Ishikawa (cell line): Measurements from ENCODE around the gene CEP68.

Experiments used
- CEBPB ChIP-seq: IDR thresholded peaks from 2 replicates; pipeline ENCODE4 v1.6.1; 2012
- CREB1 ChIP-seq: IDR thresholded peaks from 2 replicates; pipeline ENCODE4 v1.6.1; 2012; ENCODE audit warnings: low read depth
- EGR1 ChIP-seq: IDR thresholded peaks from 2 replicates; pipeline ENCODE4 v1.6.1; 2012
- EP300 ChIP-seq: IDR thresholded peaks from 2 replicates; pipeline ENCODE4 v1.6.1; 2012; ENCODE audit warnings: borderline replicate concordance
- FOXM1 ChIP-seq: IDR thresholded peaks from 2 replicates; pipeline ENCODE4 v1.6.1; 2012; ENCODE audit warnings: low read depth, borderline replicate concordance
- NFIC ChIP-seq: IDR thresholded peaks from 2 replicates; pipeline ENCODE4 v1.6.1; 2012
- RAD21 ChIP-seq: IDR thresholded peaks from 2 replicates; pipeline ENCODE4 v1.6.1; 2012; ENCODE audit warnings: low read depth
- TAF1 ChIP-seq: IDR thresholded peaks from 2 replicates; pipeline ENCODE4 v1.6.1; 2012; ENCODE audit warnings: low read depth, mild to moderate bottlenecking
- TEAD4 ChIP-seq: IDR thresholded peaks from 2 replicates; pipeline ENCODE4 v1.6.1; 2012
- YY1 ChIP-seq: IDR thresholded peaks from 2 replicates; pipeline ENCODE4 v1.6.1; 2012; ENCODE audit warnings: low read depth
- ZBTB7A ChIP-seq: IDR thresholded peaks from 2 replicates; pipeline ENCODE4 v1.6.1; 2012; ENCODE audit warnings: low read depth
- TF ChIP-seq, protein P1 (sequence below): IDR thresholded peaks from 2 replicates; pipeline ENCODE4 v1.6.1; 2012; ENCODE audit warnings: low read depth, mild to moderate bottlenecking
- TF ChIP-seq, protein P2 (sequence below): IDR thresholded peaks from 2 replicates; pipeline ENCODE4 v1.6.1; 2012
- TF ChIP-seq, protein P3 (sequence below): IDR thresholded peaks from 2 replicates; pipeline ENCODE4 v1.6.1; 2012

DNA sequence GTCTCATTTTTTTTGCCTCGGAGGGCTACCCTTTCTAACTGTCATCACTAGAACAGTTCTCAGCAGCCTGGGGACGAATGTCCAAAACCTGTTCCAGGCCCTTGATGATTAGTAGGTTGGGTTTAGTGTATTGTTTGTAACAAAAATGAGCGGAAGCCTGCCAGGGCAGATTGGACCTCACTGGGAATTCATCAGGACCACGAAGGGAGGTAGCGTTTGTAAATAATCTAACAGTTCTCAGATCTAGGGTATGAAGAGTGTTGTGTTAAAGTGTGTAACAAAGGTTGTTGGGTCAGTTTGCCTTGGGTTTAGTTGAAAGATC is 799 bp downstream of the CEP68 start:
- no peak for TF ChIP-seq NFIC
- no peak for TF ChIP-seq CREB1
- TF ChIP-seq RAD21 = no peak
- no peak for TF ChIP-seq TAF1
- TF ChIP-seq, protein P1, sequence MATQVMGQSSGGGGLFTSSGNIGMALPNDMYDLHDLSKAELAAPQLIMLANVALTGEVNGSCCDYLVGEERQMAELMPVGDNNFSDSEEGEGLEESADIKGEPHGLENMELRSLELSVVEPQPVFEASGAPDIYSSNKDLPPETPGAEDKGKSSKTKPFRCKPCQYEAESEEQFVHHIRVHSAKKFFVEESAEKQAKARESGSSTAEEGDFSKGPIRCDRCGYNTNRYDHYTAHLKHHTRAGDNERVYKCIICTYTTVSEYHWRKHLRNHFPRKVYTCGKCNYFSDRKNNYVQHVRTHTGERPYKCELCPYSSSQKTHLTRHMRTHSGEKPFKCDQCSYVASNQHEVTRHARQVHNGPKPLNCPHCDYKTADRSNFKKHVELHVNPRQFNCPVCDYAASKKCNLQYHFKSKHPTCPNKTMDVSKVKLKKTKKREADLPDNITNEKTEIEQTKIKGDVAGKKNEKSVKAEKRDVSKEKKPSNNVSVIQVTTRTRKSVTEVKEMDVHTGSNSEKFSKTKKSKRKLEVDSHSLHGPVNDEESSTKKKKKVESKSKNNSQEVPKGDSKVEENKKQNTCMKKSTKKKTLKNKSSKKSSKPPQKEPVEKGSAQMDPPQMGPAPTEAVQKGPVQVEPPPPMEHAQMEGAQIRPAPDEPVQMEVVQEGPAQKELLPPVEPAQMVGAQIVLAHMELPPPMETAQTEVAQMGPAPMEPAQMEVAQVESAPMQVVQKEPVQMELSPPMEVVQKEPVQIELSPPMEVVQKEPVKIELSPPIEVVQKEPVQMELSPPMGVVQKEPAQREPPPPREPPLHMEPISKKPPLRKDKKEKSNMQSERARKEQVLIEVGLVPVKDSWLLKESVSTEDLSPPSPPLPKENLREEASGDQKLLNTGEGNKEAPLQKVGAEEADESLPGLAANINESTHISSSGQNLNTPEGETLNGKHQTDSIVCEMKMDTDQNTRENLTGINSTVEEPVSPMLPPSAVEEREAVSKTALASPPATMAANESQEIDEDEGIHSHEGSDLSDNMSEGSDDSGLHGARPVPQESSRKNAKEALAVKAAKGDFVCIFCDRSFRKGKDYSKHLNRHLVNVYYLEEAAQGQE = no peak
- TF ChIP-seq YY1 = no peak
- TF ChIP-seq EP300 = no peak
- TF ChIP-seq, protein P2, sequence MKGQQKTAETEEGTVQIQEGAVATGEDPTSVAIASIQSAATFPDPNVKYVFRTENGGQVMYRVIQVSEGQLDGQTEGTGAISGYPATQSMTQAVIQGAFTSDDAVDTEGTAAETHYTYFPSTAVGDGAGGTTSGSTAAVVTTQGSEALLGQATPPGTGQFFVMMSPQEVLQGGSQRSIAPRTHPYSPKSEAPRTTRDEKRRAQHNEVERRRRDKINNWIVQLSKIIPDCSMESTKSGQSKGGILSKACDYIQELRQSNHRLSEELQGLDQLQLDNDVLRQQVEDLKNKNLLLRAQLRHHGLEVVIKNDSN = no peak
- TF ChIP-seq, protein P3, sequence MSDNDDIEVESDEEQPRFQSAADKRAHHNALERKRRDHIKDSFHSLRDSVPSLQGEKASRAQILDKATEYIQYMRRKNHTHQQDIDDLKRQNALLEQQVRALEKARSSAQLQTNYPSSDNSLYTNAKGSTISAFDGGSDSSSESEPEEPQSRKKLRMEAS = no peak
- TF ChIP-seq CEBPB = no peak
- no peak for TF ChIP-seq EGR1
- no peak for TF ChIP-seq TEAD4
- TF ChIP-seq ZBTB7A = no peak
- no peak for TF ChIP-seq FOXM1
